Dedifferentiated amniotic fluid mesenchymal stem cell (primary cell): ENCODE measurements around the gene SRF.
"Not testable (repeated sequence)": the region's sequence is repeated elsewhere in the genome, so short reads cannot be mapped to it uniquely, and the experiment has no call there.

Experiments
- DNase-seq: peaks from one replicate; pipeline ENCODE4 v3.0.0-alpha.2; 2016; ENCODE audit errors: extremely low spot score

SRF gene

DNA sequence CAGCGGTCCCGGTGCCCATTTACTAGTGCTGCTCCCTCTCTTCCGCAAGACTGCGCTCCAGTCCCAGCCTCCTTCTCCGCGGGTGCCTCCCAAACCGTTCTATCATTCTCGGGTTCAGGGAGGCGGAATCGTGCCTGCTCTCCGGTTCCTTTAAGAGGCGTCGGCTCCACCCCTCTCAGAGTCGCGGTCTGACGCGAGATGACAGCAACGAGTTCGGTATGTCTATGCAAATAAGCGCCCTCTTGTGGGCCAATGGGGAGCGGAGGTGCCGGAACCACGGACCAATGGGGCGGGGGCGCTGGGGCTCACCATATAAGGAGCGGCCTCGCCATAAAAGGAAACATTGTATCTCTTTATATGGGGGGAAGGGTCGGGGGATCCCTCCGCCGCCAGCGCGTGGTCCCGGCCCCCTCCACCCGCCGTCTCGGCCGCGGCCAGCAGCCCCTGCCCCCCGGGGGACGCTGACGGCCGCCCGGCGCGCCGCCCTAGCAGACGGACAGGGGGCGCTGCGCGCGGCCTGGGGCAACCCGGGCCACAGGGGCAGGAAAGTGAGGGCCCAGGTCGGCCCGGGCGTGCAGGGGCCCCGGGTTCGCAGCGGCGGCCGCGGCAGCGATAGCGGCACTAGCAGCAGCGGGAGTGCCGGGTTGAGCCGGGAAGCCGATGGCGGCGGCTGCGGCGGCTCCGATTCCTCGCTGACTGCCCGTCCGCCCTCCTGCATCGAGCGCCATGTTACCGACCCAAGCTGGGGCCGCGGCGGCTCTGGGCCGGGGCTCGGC, at the start of gene SRF:
TSS of gene SRF (plus strand) at position 339 of the 776 bp plus-strand sequence. CDS start at position 727, 388 bp downstream.
- DNase-seq = peak; percentile 100

DNA sequence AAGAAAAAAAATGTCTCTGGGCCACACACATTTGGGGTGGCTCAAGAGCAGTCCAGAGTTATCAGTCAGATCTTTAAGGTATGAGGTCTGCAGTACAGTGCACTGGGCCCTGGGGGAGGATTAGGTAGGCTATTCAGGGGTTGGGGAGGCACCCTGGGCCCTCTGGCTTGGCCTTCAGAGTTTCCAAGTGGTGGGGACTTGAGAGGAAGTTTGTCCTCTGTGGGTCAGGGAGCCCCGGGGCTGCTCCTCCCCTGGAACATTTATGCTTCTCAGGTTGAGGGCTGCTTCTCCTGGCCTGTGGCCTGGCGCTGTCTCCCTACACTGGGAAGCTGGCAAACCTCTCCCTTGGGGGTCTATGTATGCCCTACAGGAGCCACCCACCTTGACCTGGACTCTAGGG, 48.9 kb upstream of the SRF start:
- no peak for DNase-seq

DNA sequence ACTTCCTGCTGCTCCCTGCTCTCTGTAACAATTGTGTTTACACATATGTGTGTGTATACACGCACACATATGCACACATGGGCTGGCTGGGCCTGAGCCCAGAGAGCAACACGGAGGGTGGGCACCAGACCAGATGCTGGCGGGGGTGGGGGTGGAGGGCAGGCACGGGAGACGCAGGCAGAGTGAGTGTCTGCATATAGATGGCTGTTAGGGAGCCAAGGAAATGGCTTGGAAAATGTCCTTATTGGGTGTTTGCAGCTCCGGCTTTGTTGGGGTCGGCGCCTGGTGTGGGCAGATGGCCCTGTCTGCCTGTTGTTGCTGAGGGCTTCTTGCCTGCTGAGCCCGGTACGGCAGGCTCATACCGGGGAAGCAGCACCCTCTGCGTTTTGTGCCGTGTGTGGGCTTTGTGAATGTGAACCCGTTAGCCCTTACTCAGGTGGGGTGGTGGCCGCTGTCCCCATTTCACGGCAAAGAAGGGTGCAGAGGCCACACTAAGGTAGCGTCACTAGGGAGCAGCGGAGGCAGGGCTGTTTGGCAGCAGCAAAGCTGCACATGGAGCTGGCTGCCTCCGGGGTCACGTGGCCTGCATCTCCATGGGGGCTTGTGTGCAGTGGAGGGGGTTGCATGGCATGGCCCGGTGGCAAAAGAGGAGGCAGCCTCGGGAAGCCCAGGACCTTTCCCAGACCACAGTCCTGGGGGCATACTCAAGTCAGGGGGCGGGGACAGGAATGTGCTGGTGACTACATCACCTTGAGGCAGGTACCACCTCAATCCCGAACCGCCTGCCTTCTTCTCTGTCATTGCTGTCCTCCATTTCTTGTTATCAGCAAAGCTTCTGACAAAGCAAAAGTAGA, 47.4 kb upstream of the SRF start:
- no peak for DNase-seq

GRCh38 chr6:43124481-43124880, 46.6 kb upstream of the SRF start:
- DNase-seq = no peak

DNA sequence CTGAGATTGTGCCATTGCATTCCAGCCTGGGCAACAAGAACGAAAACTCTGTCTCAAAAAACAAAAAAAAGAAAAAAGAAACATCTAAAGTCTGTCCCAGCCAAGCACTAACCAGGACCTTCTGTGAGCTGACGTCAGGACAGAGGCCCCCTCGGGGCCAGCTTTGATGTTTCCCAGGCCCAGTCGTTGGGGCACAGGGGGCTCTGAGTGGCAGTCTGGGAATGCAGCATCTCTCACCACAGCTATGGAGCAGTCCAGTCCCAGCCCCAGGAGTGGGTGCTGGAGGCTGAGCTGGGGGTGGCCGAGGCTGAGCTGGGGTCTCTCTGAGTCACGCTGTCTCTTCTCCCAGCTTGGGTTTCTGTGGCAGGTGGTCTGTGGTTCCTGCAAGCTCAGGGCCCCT, 46.0 kb upstream of the SRF start:
- peak; percentile 68 for DNase-seq

- DNase-seq = no peak
Measured at GRCh38 chr6:43125555-43125954, 45.5 kb upstream of the SRF start.

GRCh38 chr6:43127180-43127579, 43.9 kb upstream of the SRF start:
- no peak for DNase-seq

- no peak for DNase-seq
Measured at GRCh38 chr6:43127877-43128276, 43.2 kb upstream of the SRF start.

DNA sequence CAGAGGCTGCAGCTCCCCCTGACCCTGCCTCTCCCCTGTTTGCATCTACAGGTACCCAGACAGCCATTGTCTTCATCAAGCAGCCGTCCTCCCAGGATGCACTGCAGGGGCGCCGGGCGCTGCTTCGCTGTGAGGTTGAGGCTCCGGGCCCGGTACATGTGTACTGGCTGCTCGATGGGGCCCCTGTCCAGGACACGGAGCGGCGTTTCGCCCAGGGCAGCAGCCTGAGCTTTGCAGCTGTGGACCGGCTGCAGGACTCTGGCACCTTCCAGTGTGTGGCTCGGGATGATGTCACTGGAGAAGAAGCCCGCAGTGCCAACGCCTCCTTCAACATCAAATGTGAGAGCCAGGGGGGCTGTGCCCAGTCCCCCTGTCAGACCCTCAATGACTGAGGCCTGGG, 42.1 kb upstream of the SRF start:
- no peak for DNase-seq

DNA sequence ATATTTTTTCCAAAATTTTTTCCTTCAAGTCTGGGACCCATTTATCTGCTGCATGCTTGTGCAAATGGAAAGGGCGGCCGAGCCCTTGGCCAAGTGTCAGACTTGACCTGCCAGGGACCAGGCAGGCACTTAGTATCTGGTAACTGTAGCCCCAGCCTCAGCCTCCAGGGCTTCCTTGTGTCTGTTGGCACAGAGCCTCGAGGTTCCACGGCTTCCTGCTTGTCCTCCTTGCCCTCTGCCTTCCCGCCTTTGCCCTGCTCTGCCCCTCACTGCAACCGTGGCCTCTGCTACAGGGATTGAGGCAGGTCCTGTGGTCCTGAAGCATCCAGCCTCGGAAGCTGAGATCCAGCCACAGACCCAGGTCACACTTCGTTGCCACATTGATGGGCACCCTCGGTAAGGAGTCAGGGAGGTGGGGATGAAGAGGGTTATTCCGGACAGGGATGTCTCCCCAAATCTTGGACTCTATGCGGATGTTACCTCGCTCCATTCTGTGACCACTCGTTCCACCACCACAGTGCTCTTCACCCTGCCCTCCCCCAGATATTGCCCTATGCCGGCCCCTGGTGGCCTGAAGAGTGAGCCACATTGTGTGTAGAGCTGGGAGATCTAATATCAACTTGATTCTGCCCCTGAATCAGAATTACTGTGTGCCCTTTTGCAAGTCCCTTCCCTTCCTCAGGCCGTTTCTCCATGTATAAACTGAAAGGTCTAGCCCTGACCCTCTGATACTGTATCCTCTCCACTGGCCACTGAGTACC, 41.5 kb upstream of the SRF start:
- DNase-seq = no peak

GRCh38 chr6:43130429-43130828, 40.6 kb upstream of the SRF start:
- DNase-seq = no peak

DNA sequence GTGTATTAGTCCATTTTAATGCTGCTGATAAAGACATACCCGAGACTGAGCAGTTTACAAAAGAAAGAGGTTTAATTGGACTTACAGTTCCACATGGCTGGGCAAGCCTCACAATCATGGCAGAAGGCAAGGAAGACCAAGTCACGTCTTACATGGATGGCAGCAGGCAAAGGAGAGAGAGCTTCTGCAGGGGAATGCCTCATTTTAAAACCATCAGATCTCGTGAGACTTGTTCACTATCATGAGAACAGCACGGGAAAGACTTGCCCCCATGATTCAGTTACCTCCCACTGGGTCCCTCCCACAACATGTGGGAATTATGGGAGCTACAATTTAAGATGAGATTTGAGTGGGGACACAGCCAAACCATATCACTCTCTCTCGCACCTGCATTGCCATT, 39.7 kb upstream of the SRF start:
- DNase-seq = not testable (repeated sequence)

- no peak for DNase-seq
Measured at GRCh38 chr6:43138267-43138666, 32.8 kb upstream of the SRF start.

- not testable (repeated sequence) for DNase-seq
Measured at GRCh38 chr6:43139973-43140372, 31.1 kb upstream of the SRF start.

GRCh38 chr6:43141644-43142043, 29.4 kb upstream of the SRF start:
- DNase-seq = no peak

GRCh38 chr6:43142101-43142500, 29.0 kb upstream of the SRF start:
- no peak for DNase-seq

DNA sequence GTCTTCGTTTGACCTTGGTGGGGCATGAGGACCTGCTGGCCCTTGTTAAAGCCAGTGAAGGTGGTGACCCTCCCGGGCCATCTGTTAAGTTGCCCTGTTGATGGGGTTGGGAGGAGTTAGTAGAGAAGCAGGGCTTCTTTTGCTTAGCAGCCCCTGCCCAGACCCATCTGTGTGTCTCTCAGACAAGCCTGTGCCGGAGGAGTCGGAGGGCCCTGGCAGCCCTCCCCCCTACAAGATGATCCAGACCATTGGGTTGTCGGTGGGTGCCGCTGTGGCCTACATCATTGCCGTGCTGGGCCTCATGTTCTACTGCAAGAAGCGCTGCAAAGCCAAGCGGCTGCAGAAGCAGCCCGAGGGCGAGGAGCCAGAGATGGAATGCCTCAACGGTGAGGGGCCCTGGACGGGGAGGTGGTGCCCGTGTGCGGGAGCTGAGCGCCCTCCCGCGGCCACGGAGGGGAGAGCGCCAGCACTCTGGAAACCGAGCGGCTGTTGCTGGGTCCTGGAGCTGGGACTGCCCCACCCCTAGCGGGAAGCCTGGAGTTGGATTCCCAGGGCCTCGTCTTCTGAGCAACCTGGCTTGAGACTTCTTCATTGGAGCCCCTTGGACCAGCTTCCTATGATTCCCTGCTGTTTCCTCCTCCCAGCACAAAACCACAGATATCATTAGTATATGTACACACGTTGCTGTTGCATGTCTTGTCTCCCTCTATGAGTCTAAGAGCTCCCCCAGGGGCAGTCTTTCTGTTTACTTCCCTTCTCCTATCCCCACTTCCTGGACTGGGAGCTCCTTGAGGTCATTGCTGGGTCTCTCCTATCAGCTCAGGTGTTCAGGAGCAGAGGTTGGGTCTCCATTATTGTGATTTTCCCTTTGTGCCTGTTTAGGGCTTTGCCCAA, 27.6 kb upstream of the SRF start:
- DNase-seq = peak; percentile 89

- no peak for DNase-seq
Measured at GRCh38 chr6:43144879-43145278, 26.2 kb upstream of the SRF start.

GRCh38 chr6:43146261-43146660, 24.8 kb upstream of the SRF start:
- DNase-seq = no peak

GRCh38 chr6:43146709-43147688, 24.1 kb upstream of the SRF start:
- DNase-seq = no peak
